ENCODE results near the gene GRK5. TPM values are rescaled to one million over a fixed set of nuclear protein-coding genes. Genes with fewer than 3 reads are reported as not detected.
A peak's percentile ranks its signal among the peaks of the same experiment; 100 is the strongest.

GRK5 gene
- total RNA-seq, 4 donors from 2014 or later, result 43.5 to 61.7 (median 48.9) TPM

GRCh38 chr10:119165171-119166117 lies 41.9 kb upstream of the GRK5 start, which contains the start of gene SFXN4:
TSS of gene SFXN4 (minus strand) at chr10:119165714. CDS start at chr10:119165647, 67 bp downstream.
- WGBS, 2 donors, result 1 to 3% methylated on average over 35 to 53 of the region's 90 CpGs

DNA sequence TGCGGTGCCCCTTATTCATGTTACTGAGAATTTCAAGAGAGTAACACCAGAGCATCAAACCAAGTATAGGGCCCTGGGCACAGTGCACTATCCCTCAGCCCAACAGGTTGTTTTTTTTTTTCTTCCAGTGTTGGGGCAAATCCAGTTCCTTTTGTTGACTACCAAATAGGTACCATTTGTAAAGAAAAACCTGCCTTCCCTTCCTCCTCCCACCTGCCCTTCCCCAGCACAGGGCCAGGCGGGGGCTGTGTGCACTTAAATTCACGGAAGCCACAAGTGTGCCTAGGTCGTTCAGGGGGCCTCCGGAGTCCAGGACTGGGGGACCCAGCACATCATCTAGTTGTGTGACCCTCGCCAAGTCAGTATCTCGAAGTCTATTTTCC lies 41.3 kb upstream of the GRK5 start:
- Histone ChIP-seq H3K4me3 (peak overlapping the region; percentile 41 to 93 (median 86)), H3K27me3 (no peaks in the 10 kb centered on the region), H3K27ac (peak overlapping the region; percentile 51 to 98 (median 92)), H3K9me3 (no peaks in the 10 kb centered on the region), H3K4me1 (peaks cover 0 to 27% (median 9%) of the 10 kb centered on the region in 4 donors), H3K36me3 (peaks cover 0 to 45% (median 7%) of the 10 kb centered on the region in 3 donors)
- DNase-seq (ENCODE audit: low spot score in 2 of 2), result no peak
- TF ChIP-seq EP300 (IDR thresholded peaks at IDR 0.05) (no peak), CTCF (IDR thresholded peaks at IDR 0.05) (no peak), POLR2A (IDR thresholded peaks at IDR 0.05) (no peak)
- WGBS, 2 donors, result 70 to 74% methylated on average over 7 of the region's 7 CpGs

More at GRCh38 chr10:119165171-119166117, 41.9 kb upstream of the GRK5 start, which contains the start of gene SFXN4:
- Histone ChIP-seq H3K36me3 (peaks cover 0 to 45% (median 7%) of the 10 kb centered on the region in 3 donors), H3K9me3 (no peaks in the 10 kb centered on the region), H3K27ac (peak within 1 kb of the TSS; percentile 51 to 98 (median 92)), H3K27me3 (no peaks in the 10 kb centered on the region), H3K4me1 (peaks cover 0 to 27% (median 9%) of the 10 kb centered on the region in 4 donors), H3K4me3 (peak within 1 kb of the TSS; percentile 41 to 93 (median 86))
- TF ChIP-seq CTCF (IDR thresholded peaks at IDR 0.05) (peak in 2 of 5 experiments; percentile 26 to 48), EP300 (IDR thresholded peaks at IDR 0.05) (peak in 1 of 2 donors; percentile 83), POLR2A (IDR thresholded peaks at IDR 0.05) (peak; percentile 27 to 79)
- peak; percentile 63 to 68 for DNase-seq (ENCODE audit: low spot score in 2 of 2)

DNA sequence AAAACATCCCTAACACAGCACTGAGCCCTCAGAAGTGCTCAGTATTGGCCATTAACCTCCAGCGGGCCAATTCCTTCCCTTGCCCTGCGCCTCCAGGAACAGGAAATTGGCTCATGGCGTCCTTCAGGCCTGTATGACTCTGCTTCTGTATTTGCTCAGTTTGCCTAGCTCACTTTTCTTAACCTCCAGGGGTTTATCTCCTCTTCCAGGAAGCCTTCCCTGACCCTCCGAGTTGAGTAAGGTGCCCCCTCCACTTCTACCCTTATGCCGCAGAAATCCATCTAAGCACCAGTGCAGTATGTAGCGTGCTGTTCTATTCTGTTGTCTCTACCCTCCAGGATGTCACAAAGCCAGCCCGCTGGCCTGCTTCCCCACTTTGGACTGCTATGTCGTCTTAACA lies 40.8 kb upstream of the GRK5 start:
- Histone ChIP-seq H3K4me3 (no peak overlapping the region), H3K9me3 (no peaks in the 10 kb centered on the region), H3K27me3 (no peaks in the 10 kb centered on the region), H3K4me1 (peaks cover 0 to 27% (median 9%) of the 10 kb centered on the region in 4 donors), H3K36me3 (peaks cover 3 to 45% (median 12%) of the 10 kb centered on the region in 3 donors), H3K27ac (peak overlapping the region; percentile 51 to 98 (median 92))
- TF ChIP-seq CTCF (IDR thresholded peaks at IDR 0.05) (no peak), EP300 (IDR thresholded peaks at IDR 0.05) (no peak), POLR2A (IDR thresholded peaks at IDR 0.05) (no peak)
- DNase-seq (ENCODE audit: low spot score in 2 of 2), result no peak
- 68 to 79% methylated on average over 8 of the region's 8 CpGs for WGBS, 2 donors

DNA sequence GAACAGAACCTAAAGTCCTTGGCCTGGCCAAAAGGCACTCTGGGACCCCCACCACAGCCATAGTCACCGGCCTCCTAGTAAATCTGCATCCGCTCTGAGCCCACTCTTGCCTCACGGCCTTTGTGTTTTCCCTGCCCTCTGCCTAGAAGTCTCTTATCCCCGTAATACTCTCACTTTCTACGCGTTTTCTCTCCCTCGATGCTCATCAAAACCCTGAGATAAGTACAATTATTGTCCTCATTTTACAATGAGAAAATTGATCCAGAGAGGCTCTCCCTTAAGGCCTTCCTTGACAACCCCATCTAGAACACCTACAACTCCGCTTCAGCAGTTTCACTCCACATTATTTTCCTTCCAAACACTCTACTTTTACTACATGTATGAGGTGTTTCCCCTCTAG lies 40.3 kb upstream of the GRK5 start:
- DNase-seq (ENCODE audit: low spot score in 2 of 2), result no peak
- WGBS, 2 donors, result 73 to 76% methylated on average over 8 of the region's 8 CpGs
- H3K27me3 ChIP-seq, result no peaks in the 10 kb centered on the region
- TF ChIP-seq CTCF (IDR thresholded peaks at IDR 0.05), result no peak
- TF ChIP-seq POLR2A (IDR thresholded peaks at IDR 0.05), result no peak
- no peak for TF ChIP-seq EP300 (IDR thresholded peaks at IDR 0.05)
- H3K4me1 ChIP-seq, result peaks cover 0 to 23% (median 9%) of the 10 kb centered on the region in 4 donors
- H3K9me3 ChIP-seq, result no peaks in the 10 kb centered on the region
- H3K4me3 ChIP-seq, result no peak overlapping the region
- peaks cover 6 to 47% (median 16%) of the 10 kb centered on the region in 3 donors for H3K36me3 ChIP-seq
- H3K27ac ChIP-seq, result peak overlapping the region in 2 of 4 donors; percentile 93 to 98

DNA sequence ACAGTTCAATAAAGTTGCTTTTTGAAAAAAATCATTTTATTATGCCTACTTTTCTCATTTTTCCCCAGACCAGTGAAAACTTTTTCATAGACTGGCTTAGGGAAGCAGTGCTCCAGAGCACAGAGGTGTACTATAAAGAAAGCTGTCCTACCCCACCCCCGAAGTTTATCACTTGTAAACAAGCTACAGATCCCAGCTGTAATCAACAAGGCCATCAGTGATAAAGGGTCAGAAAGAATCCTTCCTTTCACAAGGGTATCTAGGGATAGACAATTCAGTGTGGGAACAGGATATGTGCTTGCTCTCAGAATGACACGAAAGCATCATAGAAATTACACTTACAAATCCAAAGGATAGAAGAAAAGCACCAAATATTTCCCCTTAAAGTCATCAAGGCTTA lies 33.3 kb upstream of the GRK5 start:
- WGBS, 2 donors, result 76 to 78% methylated on average over 2 of the region's 2 CpGs

More for the DNA sequence above, 33.3 kb upstream of the GRK5 start:
- Histone ChIP-seq H3K4me3 (no peak overlapping the region), H3K36me3 (peaks cover 12 to 64% (median 13%) of the 10 kb centered on the region in 3 donors), H3K4me1 (peaks cover 0 to 29% (median 11%) of the 10 kb centered on the region in 4 donors), H3K27me3 (no peaks in the 10 kb centered on the region), H3K27ac (no peak overlapping the region), H3K9me3 (no peaks in the 10 kb centered on the region)
- TF ChIP-seq POLR2A (IDR thresholded peaks at IDR 0.05) (no peak), EP300 (IDR thresholded peaks at IDR 0.05) (no peak), CTCF (IDR thresholded peaks at IDR 0.05) (no peak)
- no peak for DNase-seq (ENCODE audit: low spot score in 2 of 2)

Data from tibial nerve (tissue), 4 donors.